ENCODE results near the gene AKAP6. TPM values are rescaled to one million over a fixed set of nuclear protein-coding genes. Genes with fewer than 3 reads are reported as not detected.

Gene AKAP6
- total RNA-seq, 1 donor from 2014 or later, result 2.8 TPM

DNA sequence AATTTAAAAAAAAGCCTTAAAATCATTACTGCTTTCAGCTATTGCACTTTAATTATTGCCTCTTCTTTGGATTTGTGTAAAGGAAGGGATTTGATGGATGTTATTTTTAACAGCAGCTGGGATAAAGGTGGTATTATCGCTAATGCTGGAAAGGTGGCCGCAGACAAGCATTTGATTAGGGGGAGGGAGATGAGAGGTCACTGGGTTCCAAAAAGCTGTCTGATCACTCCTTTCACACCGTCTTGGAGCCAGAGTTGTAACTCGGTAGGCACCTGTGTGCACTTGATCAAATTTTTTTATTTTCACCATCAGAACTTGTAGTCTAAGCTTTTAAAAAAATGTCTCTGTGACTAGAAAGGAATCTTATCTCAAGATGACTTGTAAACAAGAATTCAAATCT, 99.8 kb downstream of the AKAP6 start:
- H3K4me3 ChIP-seq (ENCODE audit: insufficient read depth, low read depth, low read length), result no peak overlapping the region
- H3K79me2 ChIP-seq (ENCODE audit: insufficient read depth, low read length), result no peaks in the 10 kb centered on the region
- no peaks in the 10 kb centered on the region for H3K9me3 Mint-ChIP-seq (ENCODE audit: unreplicated experiment)
- H2AFZ ChIP-seq (ENCODE audit: low read depth, low read length), result no peak overlapping the region
- no peak overlapping the region for H3K4me2 ChIP-seq (ENCODE audit: low read length)
- no peak overlapping the region for H3K9ac ChIP-seq (ENCODE audit: low read length)
- no peaks in the 10 kb centered on the region for H3K27me3 ChIP-seq (ENCODE audit: insufficient read depth, low read length)
- H3K4me1 Mint-ChIP-seq (ENCODE audit: low read depth, unreplicated experiment), result peaks cover 13% of the 10 kb centered on the region
- no peak overlapping the region for H3K4me3 Mint-ChIP-seq (ENCODE audit: unreplicated experiment)
- no peaks in the 10 kb centered on the region for H3K9me3 ChIP-seq (ENCODE audit: insufficient read depth, low read depth, low read length)
- no peaks in the 10 kb centered on the region for H3K27me3 Mint-ChIP-seq (ENCODE audit: low read depth, unreplicated experiment)
- no peaks in the 10 kb centered on the region for H3K36me3 Mint-ChIP-seq (ENCODE audit: low read depth, unreplicated experiment)
- H3K27ac ChIP-seq (ENCODE audit: low read depth, low read length), result no peak overlapping the region
- FAIRE-seq, result no peak
- H3K36me3 ChIP-seq (ENCODE audit: insufficient read depth, low read length), result no peaks in the 10 kb centered on the region
- no peaks in the 10 kb centered on the region for H4K20me1 ChIP-seq (ENCODE audit: insufficient read depth, low read length)
- TF ChIP-seq, protein P1, sequence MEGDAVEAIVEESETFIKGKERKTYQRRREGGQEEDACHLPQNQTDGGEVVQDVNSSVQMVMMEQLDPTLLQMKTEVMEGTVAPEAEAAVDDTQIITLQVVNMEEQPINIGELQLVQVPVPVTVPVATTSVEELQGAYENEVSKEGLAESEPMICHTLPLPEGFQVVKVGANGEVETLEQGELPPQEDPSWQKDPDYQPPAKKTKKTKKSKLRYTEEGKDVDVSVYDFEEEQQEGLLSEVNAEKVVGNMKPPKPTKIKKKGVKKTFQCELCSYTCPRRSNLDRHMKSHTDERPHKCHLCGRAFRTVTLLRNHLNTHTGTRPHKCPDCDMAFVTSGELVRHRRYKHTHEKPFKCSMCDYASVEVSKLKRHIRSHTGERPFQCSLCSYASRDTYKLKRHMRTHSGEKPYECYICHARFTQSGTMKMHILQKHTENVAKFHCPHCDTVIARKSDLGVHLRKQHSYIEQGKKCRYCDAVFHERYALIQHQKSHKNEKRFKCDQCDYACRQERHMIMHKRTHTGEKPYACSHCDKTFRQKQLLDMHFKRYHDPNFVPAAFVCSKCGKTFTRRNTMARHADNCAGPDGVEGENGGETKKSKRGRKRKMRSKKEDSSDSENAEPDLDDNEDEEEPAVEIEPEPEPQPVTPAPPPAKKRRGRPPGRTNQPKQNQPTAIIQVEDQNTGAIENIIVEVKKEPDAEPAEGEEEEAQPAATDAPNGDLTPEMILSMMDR (IDR thresholded peaks at IDR 0.05; ENCODE audit: insufficient read depth, low read depth, low read length), result no peak
- TF ChIP-seq EZH2 (IDR thresholded peaks at IDR 0.05; ENCODE audit: insufficient read depth, low read length), result no peak
- no peak overlapping the region for H3K27ac Mint-ChIP-seq (ENCODE audit: unreplicated experiment)
- DNase-seq (ENCODE audit: low read depth), result no peak
- H3K4me1 ChIP-seq (ENCODE audit: insufficient read depth, low read length), result peaks cover 18% of the 10 kb centered on the region

DNA sequence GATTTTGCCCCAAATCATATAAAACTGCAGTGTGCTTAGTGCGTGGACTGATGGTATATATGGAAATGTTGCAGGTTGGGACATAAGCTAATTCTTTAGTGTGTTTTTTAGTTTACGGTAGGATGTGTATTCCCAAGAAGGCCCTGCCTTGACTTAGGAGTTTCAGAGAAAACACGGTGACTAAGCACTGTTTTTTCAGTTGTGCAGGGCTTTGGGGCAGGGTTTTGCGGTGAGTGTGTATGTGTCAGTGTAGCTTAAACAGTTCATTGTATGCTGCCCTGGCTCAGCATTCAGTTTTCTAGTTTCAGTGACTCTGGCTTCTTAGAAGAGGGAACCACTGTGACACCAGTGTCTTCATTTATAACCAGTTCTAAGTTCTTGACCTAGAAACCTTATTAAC, 101.2 kb downstream of the AKAP6 start:
- H3K9me3 Mint-ChIP-seq (ENCODE audit: unreplicated experiment), result no peaks in the 10 kb centered on the region
- H3K27me3 ChIP-seq (ENCODE audit: insufficient read depth, low read length), result no peaks in the 10 kb centered on the region
- TF ChIP-seq, protein P1 (IDR thresholded peaks at IDR 0.05; ENCODE audit: insufficient read depth, low read depth, low read length), result no peak
- TF ChIP-seq EZH2 (IDR thresholded peaks at IDR 0.05; ENCODE audit: insufficient read depth, low read length), result no peak
- no peaks in the 10 kb centered on the region for H3K9me3 ChIP-seq (ENCODE audit: insufficient read depth, low read depth, low read length)
- peak; percentile 91 for DNase-seq (ENCODE audit: low read depth)
- H3K36me3 Mint-ChIP-seq (ENCODE audit: low read depth, unreplicated experiment), result no peaks in the 10 kb centered on the region
- H3K27ac Mint-ChIP-seq (ENCODE audit: unreplicated experiment), result no peak overlapping the region
- H3K4me3 Mint-ChIP-seq (ENCODE audit: unreplicated experiment), result no peak overlapping the region
- no peaks in the 10 kb centered on the region for H3K79me2 ChIP-seq (ENCODE audit: insufficient read depth, low read length)
- no peak overlapping the region for H3K9ac ChIP-seq (ENCODE audit: low read length)
- peak overlapping the region; percentile 15 for H3K27ac ChIP-seq (ENCODE audit: low read depth, low read length)
- peak overlapping the region; percentile 53 for H3K4me2 ChIP-seq (ENCODE audit: low read length)
- no peaks in the 10 kb centered on the region for H3K27me3 Mint-ChIP-seq (ENCODE audit: low read depth, unreplicated experiment)
- peaks cover 13% of the 10 kb centered on the region for H3K4me1 Mint-ChIP-seq (ENCODE audit: low read depth, unreplicated experiment)
- H3K4me3 ChIP-seq (ENCODE audit: insufficient read depth, low read depth, low read length), result no peak overlapping the region
- peaks cover 18% of the 10 kb centered on the region for H3K4me1 ChIP-seq (ENCODE audit: insufficient read depth, low read length)
- H2AFZ ChIP-seq (ENCODE audit: low read depth, low read length), result no peak overlapping the region
- no peaks in the 10 kb centered on the region for H3K36me3 ChIP-seq (ENCODE audit: insufficient read depth, low read length)
- no peaks in the 10 kb centered on the region for H4K20me1 ChIP-seq (ENCODE audit: insufficient read depth, low read length)
- no peak for FAIRE-seq

- no peak for TF ChIP-seq EZH2 (IDR thresholded peaks at IDR 0.05; ENCODE audit: insufficient read depth, low read length)
- TF ChIP-seq, protein P1 (IDR thresholded peaks at IDR 0.05; ENCODE audit: insufficient read depth, low read depth, low read length), result no peak
- H3K79me2 ChIP-seq (ENCODE audit: insufficient read depth, low read length), result no peaks in the 10 kb centered on the region
- Mint-ChIP-seq H3K4me3 (ENCODE audit: unreplicated experiment) (no peak overlapping the region), H3K27me3 (ENCODE audit: low read depth, unreplicated experiment) (no peaks in the 10 kb centered on the region), H3K27ac (ENCODE audit: unreplicated experiment) (no peak overlapping the region), H3K4me1 (ENCODE audit: low read depth, unreplicated experiment) (peaks cover 7% of the 10 kb centered on the region), H3K9me3 (ENCODE audit: unreplicated experiment) (no peaks in the 10 kb centered on the region), H3K36me3 (ENCODE audit: low read depth, unreplicated experiment) (peaks cover 1% of the 10 kb centered on the region)
- FAIRE-seq (no peak), DNase-seq (ENCODE audit: low read depth) (no peak)
- no peak overlapping the region for H3K27ac ChIP-seq (ENCODE audit: low read depth, low read length)
- peaks cover 11% of the 10 kb centered on the region for H3K4me1 ChIP-seq (ENCODE audit: insufficient read depth, low read length)
- no peaks in the 10 kb centered on the region for H4K20me1 ChIP-seq (ENCODE audit: insufficient read depth, low read length)
- no peaks in the 10 kb centered on the region for H3K36me3 ChIP-seq (ENCODE audit: insufficient read depth, low read length)
- H3K4me3 ChIP-seq (ENCODE audit: insufficient read depth, low read depth, low read length), result no peak overlapping the region
- H2AFZ ChIP-seq (ENCODE audit: low read depth, low read length), result no peak overlapping the region
- H3K4me2 ChIP-seq (ENCODE audit: low read length), result no peak overlapping the region
- no peaks in the 10 kb centered on the region for H3K9me3 ChIP-seq (ENCODE audit: insufficient read depth, low read depth, low read length)
- H3K9ac ChIP-seq (ENCODE audit: low read length), result no peak overlapping the region
- no peaks in the 10 kb centered on the region for H3K27me3 ChIP-seq (ENCODE audit: insufficient read depth, low read length)
These were observed 103.9 kb downstream of the AKAP6 start for GRCh38 chr14:32432813-32433538.
